ENCODE results near the gene MRPL12. TPM values are rescaled to one million over a fixed set of nuclear protein-coding genes. Genes with fewer than 3 reads are reported as not detected.
"Not testable (repeated sequence)": the region's sequence is repeated elsewhere in the genome, so short reads cannot be mapped to it uniquely, and the experiment has no call there.

The MRPL12 gene
- total RNA-seq, 1 experiment from 2014 or later, result 108 TPM

GRCh38 chr17:81675515-81676221, 27.5 kb upstream of the MRPL12 start:
- ATAC-seq; POLR2A ChIA-PET (ENCODE audit: unreplicated experiment): not testable (repeated sequence)
- CTCF ChIA-PET, result interaction anchor here (0.5 kb wide), 1 partner anchor 183 kb away, joined by 4 read pairs; no protein-coding TSS in a partner anchor

DNA sequence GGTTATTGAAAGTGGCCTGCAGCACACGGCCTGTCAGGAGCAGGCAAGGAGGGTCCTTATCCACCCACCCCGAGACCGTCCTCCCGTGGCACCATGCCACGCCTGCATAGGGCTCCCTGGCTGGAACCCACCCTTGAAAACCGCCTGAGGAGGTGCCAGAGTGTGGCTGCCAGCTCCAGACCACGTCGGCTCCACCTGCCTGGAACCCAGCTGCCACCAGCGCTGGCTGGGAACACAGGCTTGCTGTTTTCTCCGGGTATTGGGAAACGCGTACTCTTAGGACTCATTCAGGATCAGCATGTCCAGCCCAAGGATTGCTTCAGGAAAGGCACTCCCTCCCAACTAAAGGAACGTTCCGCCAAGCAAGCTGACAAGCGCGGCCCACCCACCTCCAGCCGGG, 26.3 kb upstream of the MRPL12 start:
- no peak overlapping the region for H3K9ac ChIP-seq (ENCODE audit: low read length)
- ChIA-PET POLR2A (ENCODE audit: unreplicated experiment) (no interaction called here), CTCF (no interaction called here)
- no peak for TF ChIP-seq EZH2phosphoT487 (IDR thresholded peaks at IDR 0.05; ENCODE audit: borderline replicate concordance, low read length)
- TF ChIP-seq, protein P1, sequence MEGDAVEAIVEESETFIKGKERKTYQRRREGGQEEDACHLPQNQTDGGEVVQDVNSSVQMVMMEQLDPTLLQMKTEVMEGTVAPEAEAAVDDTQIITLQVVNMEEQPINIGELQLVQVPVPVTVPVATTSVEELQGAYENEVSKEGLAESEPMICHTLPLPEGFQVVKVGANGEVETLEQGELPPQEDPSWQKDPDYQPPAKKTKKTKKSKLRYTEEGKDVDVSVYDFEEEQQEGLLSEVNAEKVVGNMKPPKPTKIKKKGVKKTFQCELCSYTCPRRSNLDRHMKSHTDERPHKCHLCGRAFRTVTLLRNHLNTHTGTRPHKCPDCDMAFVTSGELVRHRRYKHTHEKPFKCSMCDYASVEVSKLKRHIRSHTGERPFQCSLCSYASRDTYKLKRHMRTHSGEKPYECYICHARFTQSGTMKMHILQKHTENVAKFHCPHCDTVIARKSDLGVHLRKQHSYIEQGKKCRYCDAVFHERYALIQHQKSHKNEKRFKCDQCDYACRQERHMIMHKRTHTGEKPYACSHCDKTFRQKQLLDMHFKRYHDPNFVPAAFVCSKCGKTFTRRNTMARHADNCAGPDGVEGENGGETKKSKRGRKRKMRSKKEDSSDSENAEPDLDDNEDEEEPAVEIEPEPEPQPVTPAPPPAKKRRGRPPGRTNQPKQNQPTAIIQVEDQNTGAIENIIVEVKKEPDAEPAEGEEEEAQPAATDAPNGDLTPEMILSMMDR (conservative IDR thresholded peaks at IDR 0.05; ENCODE audit: low read depth, low read length), result no peak
- no peaks in the 10 kb centered on the region for H3K27me3 ChIP-seq (ENCODE audit: low read length)
- H3K4me1 ChIP-seq (ENCODE audit: insufficient read depth, low read length), result no peaks in the 10 kb centered on the region
- ATAC-seq, result no peak
- DNase-seq, result no peak
- no peaks in the 10 kb centered on the region for H3K9me3 ChIP-seq (ENCODE audit: low read length)
- no peak overlapping the region for H3K4me2 ChIP-seq (ENCODE audit: low read length)
- no TSS peak for BruUV-seq (replicated peaks)
- H3K27ac ChIP-seq (ENCODE audit: low read length), result no peak overlapping the region
- H2AFZ ChIP-seq (ENCODE audit: low read length), result no peak overlapping the region
- H3K9me2 ChIP-seq (replicated peaks; ENCODE audit: low read length), result no peaks in the 10 kb centered on the region
- peaks cover 12% of the 10 kb centered on the region for H3K79me2 ChIP-seq (ENCODE audit: low read length)
- no peaks in the 10 kb centered on the region for H3F3A ChIP-seq (ENCODE audit: low read length, unreplicated experiment)
- no peaks in the 10 kb centered on the region for H4K20me1 ChIP-seq (ENCODE audit: low read length)
- H3K36me3 ChIP-seq (ENCODE audit: low read depth, low read length), result peaks cover 18% of the 10 kb centered on the region; the same call in 1 of the 2 replicates
- intact Hi-C loops (cut with micrococcal nuclease), result no loop called here
- no peak overlapping the region for H3K4me3 ChIP-seq (ENCODE audit: low read length)

More at GRCh38 chr17:81675515-81676221, 27.5 kb upstream of the MRPL12 start:
- H2AFZ ChIP-seq (ENCODE audit: low read length); H3K27me3 ChIP-seq (ENCODE audit: low read length); BruUV-seq (replicated peaks); H3K9me3 ChIP-seq (ENCODE audit: low read length); H3K9ac ChIP-seq (ENCODE audit: low read length); H3K79me2 ChIP-seq (ENCODE audit: low read length); H3K27ac ChIP-seq (ENCODE audit: low read length); H3K4me1 ChIP-seq (ENCODE audit: insufficient read depth, low read length); H4K20me1 ChIP-seq (ENCODE audit: low read length); H3F3A ChIP-seq (ENCODE audit: low read length, unreplicated experiment); H3K9me2 ChIP-seq (replicated peaks; ENCODE audit: low read length); H3K4me2 ChIP-seq (ENCODE audit: low read length); intact Hi-C loops (cut with micrococcal nuclease); H3K4me3 ChIP-seq (ENCODE audit: low read length): not testable (repeated sequence)
- TF ChIP-seq, protein P1 (conservative IDR thresholded peaks at IDR 0.05; ENCODE audit: low read depth, low read length), result peak; percentile 44; the same call in 1 of the 2 replicates
- peak; percentile 43 for DNase-seq
- H3K36me3 ChIP-seq (ENCODE audit: low read depth, low read length), result peaks cover 24% of the 10 kb centered on the region; the same call in 1 of the 2 replicates

DNA sequence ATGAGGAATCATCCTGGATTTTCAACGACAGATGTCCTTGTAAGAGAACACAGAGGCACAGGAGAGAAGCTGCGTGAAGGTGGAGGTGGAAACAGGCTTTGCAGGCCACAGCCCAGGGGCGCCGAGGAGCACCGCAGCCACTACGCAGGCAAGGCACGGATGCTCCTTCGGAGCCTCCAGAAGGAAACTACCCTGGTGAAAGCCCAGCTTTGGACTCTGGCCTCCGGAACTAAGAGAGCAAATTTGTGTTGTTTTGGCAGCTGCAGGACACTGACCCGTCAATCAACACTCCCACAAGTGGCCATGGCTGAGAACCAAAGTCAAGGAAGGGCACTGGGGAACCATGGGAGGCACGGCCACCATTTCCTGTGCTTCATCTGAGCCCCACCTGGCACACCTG, 23.0 kb upstream of the MRPL12 start:
- ATAC-seq (no peak), DNase-seq (no peak)
- Histone ChIP-seq H2AFZ (ENCODE audit: low read length) (no peak overlapping the region), H3F3A (ENCODE audit: low read length, unreplicated experiment) (peaks cover 5% of the 10 kb centered on the region), H3K4me1 (ENCODE audit: insufficient read depth, low read length) (peaks cover 12% of the 10 kb centered on the region), H3K79me2 (ENCODE audit: low read length) (peaks cover 41% of the 10 kb centered on the region), H3K9ac (ENCODE audit: low read length) (no peak overlapping the region), H3K9me2 (replicated peaks; ENCODE audit: low read length) (no peaks in the 10 kb centered on the region), H3K9me3 (ENCODE audit: low read length) (no peaks in the 10 kb centered on the region), H3K4me2 (ENCODE audit: low read length) (no peak overlapping the region), H4K20me1 (ENCODE audit: low read length) (peaks cover 6% of the 10 kb centered on the region), H3K27ac (ENCODE audit: low read length) (no peak overlapping the region), H3K27me3 (ENCODE audit: low read length) (no peaks in the 10 kb centered on the region), H3K4me3 (ENCODE audit: low read length) (no peak overlapping the region), H3K36me3 (ENCODE audit: low read depth, low read length) (0 out of 2 replicates have a peak, but pooled peaks cover 4% of the 10 kb centered on the region)
- ChIA-PET POLR2A (ENCODE audit: unreplicated experiment) (no interaction called here), CTCF (no interaction called here)
- TF ChIP-seq EZH2 (IDR thresholded peaks at IDR 0.05; ENCODE audit: low read length, unreplicated experiment), result no peak
- no TSS peak for BruUV-seq (replicated peaks)
- intact Hi-C loops (cut with micrococcal nuclease), result no loop called here

All from PC-3 (cell line).